ENCODE data around the gene TTC39C. TPM values are rescaled to one million over a fixed set of nuclear protein-coding genes. Genes with fewer than 3 reads are reported as not detected.
"Not testable (repeated sequence)": the region's sequence is repeated elsewhere in the genome, so short reads cannot be mapped to it uniquely, and the experiment has no call there.

The TTC39C gene
- total RNA-seq, 2 donors from 2014 or later = 8.5 to 8.7 TPM

DNA sequence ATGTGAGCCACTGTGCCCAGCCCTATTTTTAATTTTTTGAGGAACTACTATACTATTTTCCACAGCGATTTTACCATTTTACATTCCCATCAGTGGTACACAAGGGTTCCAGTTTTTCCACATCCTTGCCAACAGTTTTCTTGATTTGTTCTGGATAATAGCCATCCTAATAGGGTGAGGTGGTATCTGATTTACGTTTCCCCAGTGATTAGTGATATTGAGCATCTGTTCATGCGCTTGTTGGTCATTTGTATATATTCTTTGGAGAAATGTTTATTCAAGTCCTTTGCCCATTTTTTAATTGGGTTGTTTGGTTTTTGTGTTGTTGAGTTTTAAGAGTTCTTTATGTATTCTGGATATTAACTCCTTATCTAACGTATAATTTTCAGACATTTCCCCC lies 20.8 kb downstream of the TTC39C start:
- intact Hi-C loops (cut with DNase I, micrococcal nuclease) = no loop called here
- ATAC-seq (no peak), DNase-seq (no peak)

DNA sequence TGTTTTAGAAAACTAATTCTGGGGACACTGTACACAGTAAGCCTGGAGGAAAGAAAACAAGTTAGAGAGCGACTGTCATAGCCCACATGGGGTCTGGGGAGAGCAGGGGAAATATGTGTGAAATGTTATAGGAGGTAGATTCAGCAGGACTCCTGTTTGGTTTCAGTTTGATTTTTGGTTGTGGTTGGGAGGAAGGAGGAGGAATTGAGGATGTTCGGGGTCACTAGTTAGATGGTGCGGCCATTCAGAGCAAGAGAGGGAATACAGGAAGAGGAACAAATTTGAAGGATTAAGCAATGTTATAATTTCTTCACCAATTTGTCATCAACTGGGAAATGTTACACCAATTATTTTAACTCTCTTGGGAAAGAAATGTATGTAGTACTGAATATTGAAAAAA lies 25.1 kb downstream of the TTC39C start:
- ATAC-seq (no peak), DNase-seq (no peak)
- intact Hi-C loops (cut with DNase I, micrococcal nuclease) = no loop called here

DNA sequence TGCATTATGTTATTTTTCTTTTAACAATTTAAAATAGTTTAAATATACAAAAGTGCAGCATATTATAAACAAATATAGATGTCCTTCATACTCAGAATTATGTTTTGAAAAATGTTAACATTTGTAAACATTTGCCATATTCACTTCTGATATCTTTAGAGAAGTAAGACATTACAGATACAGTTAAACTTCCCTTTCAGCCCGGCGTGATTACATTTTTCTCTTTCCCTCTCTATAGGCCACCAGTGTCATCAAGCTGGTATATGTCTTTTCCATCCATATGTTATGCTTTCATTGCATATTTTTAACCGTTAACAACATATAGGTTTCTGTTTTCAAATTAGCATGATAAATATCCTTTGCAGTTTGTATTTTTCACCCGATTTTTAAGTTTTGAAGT lies 27.1 kb downstream of the TTC39C start:
- intact Hi-C loops (cut with DNase I, micrococcal nuclease) = no loop called here
- DNase-seq (no peak), ATAC-seq (no peak)

DNA sequence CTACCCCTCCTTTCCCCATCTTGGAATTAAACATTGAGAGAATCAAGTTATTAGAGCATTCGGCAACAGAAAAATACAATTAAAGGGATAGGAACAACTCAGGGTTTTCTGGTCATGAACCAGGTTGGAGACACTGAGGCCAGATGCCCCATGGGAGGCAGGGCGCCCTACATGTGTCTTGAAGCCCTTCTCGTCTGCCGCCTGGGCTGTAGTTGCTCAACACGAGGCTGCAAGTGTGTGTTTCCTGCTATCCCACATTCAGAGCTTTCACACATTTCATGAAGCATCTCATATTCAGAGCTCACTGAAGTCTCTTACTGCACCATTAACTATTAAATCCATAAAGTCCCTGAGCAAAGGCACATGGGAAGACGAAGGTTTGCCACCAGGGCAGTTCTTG lies 28.8 kb downstream of the TTC39C start:
- DNase-seq (no peak), ATAC-seq (no peak)
- intact Hi-C loops (cut with DNase I, micrococcal nuclease) = no loop called here

DNA sequence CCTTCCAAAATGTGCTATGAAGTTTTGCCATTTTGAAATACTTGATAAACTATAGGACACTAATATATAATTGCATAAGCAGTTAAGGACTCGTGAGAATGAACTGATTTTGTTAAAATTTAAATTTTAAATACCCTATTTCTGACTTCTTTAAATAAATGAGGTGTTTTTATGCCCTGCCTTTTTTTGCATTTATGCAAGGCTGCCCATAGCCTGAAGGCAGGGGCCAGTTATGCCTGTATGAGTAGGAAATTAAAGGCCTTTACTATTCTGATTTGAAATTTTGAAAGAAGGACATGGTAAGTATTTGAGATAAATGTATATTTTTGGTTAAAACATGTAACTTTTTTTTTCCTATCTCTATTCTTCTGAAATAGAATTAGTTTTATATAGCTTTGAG lies 33.7 kb downstream of the TTC39C start:
- ATAC-seq (no peak), DNase-seq (no peak)
- intact Hi-C loops (cut with DNase I, micrococcal nuclease) = no loop called here

DNA sequence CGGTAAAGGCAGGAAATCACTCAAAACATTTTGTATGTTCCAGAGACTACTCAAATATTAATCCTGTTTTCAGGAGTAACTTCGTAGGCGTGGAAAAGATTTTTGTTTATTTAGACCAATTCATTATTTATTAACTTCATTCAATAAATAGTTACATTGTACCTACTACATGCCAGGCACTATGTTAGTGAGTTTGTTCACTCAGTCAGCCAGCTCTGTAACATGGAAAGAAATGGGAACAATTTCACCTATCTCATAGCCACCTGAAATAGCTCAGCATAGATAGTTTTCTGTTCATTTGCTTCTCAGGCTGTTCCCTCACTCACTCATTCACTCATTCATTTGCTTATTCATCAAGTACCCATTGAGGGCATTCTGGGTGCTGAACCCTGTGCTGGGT lies 34.6 kb downstream of the TTC39C start:
- intact Hi-C loops (cut with DNase I, micrococcal nuclease) = no loop called here
- no peak for ATAC-seq

DNA sequence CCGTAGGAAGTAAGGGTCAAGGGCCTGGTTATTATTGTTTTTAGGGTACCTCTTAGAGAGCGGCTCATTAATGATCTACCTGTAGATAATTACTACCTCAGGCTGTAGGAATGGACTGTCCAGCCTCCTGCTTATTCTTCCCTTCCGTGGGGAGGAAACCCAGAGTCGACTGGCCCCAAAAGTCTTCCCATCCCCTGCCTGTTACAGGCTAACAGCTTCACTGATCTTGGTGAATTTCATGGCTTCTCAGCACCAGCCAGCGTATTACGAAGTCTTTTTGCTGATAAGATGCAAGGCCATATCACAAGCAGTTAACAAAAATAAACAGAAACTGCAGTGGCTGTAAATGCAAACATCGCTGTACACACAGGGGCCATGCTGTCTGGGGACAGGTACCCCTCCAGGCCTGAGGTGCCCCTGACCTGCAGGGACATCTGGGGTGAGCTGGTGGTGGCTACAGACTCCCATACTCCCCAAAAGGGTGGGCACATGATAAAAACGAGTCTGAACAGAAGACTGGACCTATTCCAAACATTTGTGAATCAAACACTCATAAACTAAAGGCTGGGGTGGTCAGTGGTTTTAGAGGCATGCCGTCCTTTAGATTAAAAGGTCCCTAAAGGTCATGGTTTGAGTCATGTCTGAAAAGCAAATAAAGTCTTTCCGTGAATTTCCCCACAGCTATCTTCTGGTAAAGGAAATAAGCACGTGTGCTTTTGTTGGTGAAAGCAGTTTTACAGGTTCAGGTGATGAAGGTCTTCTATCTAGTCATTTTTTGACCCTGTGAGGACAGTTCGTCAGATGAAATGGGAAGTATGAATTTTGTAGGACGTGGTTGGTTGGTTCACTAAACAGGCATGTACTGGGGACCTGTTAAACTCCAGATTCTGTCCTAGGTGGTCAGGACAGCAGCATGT lies 36.7 kb downstream of the TTC39C start:
- DNase-seq (no peak), ATAC-seq (peak; percentile 41)
- intact Hi-C loops (cut with DNase I, micrococcal nuclease) = no loop called here

More for the DNA sequence above, 34.6 kb downstream of the TTC39C start:
- no peak for DNase-seq

DNA sequence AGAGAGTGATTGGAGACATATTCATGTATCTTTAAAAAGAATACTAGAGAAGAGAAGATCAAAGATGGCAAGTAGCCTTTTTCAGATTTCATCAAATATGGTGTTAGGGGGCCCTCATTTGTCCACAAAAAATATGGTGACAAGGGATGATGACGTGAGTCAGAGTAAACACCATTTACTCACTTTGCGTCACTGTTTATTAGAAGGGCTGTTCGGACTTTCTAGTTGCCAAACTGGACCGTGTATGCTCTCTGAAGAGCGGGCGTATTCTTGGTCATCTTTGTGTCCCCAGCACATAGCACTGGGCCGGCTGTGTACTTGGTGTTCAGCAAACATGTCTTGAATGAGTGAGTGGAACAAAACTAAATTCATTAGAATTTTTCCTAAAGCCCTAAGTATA lies 37.5 kb downstream of the TTC39C start:
- DNase-seq (no peak), ATAC-seq (no peak)
- intact Hi-C loops (cut with DNase I, micrococcal nuclease) = no loop called here

DNA sequence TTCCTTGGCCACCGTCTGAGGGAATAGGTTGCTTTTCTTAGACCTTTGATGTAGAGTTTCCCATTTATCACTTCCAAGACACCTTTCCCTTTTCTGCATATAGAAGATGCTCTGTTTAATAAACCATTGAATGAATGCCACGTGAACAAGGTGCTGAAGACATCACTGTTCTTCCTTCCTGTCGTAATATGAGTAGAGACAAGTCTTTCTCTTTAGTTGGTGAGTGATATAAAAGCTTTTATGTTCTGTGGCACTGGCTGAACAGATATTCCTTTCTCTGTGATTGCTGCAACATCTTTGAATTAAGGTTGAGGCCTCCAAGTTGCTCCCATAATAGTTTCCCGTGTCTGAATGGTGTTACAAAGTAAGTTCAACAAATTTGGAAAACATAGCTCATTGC lies 38.7 kb downstream of the TTC39C start:
- no peak for DNase-seq
- intact Hi-C loops (cut with DNase I, micrococcal nuclease) = no loop called here
- no peak for ATAC-seq

DNA sequence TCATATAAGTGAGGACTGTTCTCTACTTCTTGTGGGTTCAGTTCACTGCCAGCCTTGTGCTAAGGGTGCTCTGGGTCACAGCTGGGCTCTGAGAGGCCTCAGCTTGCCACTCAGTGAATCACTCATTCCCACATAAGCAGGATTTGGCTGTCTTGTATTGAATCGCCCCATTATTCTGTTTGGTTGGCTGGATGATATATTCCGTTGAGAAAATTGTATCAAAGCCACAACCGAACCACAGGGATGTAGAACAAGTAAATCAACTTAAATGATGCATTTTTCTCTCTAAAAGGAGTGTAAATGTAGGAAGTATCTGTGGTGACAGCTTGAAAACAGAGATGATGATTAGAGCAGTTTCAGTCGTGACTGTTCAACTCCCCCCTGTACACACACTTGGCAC lies 39.6 kb downstream of the TTC39C start:
- no peak for ATAC-seq
- no peak for DNase-seq
- intact Hi-C loops (cut with DNase I, micrococcal nuclease) = no loop called here

DNA sequence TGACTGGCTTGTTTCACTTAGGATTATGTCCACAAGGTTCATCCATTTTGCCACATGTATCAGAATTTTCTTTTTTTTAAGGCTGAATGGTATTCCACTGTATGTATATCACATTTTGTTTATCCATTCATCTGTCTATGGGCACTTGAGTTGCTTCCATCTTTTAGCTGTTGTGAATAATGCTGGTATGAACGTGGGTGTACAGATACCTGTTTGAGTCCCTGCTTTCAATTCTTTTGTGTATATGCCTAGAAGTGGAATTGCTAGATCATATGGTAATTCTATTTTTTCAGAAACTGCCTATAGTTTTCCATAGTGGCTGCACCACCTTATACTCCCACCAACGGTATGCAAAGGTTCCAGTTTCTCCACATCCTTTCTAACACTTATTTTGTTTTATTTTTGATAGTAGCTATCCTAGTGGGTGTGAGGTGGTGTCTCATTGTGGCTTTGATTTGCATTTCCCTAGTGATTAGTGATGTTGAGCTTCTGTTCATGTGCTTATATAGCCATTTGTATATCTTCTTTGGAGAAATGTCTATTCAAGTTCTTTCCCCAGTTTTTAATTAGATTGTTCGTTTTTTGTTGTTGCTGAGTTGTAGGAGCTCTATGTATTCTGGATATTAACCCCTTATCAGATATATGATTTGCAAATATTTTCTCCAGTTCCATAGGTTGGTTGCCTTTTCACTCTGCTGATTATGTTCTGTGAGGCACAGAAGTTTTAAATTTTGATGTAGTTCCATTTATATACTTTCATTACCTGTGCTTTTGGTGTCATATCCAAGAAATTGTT lies 40.7 kb downstream of the TTC39C start:
- DNase-seq (no peak), ATAC-seq (no peak)
- intact Hi-C loops (cut with DNase I, micrococcal nuclease) = no loop called here

DNA sequence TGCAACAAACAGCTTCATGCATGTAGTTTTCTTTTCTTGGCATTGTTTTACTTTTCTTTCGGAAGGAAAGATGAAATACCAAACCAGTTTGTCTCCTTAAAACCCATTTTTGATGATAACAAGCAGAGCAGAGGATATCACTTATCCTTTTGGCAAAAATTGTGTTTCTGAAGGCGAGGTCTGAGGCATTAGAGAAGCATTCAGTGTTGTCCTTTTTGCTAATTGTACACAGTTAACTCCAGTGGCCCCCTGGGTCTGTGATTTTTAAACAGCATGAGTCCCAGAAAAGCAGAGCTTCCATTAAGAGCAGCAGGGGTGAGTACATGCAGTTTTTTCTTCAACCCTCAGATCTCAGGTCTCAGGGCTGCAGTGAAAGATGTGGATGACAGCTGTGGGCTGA lies 41.3 kb downstream of the TTC39C start:
- ATAC-seq (no peak), DNase-seq (no peak)
- intact Hi-C loops (cut with DNase I, micrococcal nuclease) = no loop called here

DNA sequence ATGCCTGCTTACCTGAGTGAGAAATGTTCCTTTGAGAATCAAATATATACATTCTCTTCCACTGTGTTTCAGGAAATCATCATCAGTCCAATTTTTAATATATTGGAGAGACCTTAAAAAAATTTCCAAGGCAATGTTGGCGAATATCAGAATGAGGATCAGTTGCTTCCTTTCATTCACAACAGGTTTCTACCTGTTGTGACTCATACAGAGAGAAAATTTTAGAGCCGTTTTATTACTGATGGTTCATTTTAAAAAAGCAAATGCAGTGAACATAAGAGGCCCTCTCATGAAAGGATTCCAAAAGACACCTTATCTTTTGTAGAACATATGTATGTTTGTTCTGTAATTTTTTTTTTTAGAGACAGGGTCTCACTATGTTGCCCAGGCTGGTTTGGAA lies 42.0 kb downstream of the TTC39C start:
- intact Hi-C loops (cut with DNase I, micrococcal nuclease) = no loop called here
- DNase-seq (no peak), ATAC-seq (no peak)

DNA sequence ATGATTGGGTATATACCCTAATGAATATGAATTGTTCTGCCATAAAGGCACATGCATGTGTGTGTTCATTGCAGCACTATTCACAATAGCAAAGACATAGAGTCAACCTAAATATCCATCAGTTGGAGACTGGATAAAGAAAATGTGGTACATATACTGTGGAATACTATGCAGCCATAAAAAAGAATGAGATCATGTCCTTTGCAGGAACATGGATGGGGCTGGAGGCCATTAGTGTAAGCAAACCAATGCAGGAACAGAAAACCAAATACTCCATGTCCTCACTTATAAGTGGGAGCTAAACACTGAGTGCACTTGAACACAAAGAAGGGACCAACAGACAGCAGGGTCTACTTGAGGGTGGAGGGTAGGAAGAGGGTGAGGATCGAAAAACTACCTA lies 43.2 kb downstream of the TTC39C start:
- ATAC-seq = no peak
- intact Hi-C loops (cut with DNase I, micrococcal nuclease) = no loop called here
- no peak for DNase-seq

DNA sequence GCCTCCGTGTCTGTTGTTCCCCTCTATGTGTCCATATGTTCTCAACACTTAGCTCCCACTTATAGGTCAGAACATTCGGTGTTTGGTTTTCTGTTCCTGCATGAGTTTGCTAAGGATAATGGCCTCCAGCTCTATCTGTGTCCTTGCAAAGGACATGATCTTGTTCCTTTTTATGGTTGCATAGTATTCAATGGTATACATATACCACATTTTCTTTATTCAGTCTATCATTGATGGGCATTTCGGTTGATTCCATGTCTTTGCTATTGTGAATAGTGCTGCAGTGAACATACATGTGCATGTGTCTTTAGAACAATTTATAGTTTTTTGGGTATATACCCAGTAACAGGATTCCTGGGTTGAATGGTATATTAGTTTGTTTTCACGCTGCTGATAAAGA lies 44.8 kb downstream of the TTC39C start:
- intact Hi-C loops (cut with DNase I, micrococcal nuclease); DNase-seq; ATAC-seq: not testable (repeated sequence)

DNA sequence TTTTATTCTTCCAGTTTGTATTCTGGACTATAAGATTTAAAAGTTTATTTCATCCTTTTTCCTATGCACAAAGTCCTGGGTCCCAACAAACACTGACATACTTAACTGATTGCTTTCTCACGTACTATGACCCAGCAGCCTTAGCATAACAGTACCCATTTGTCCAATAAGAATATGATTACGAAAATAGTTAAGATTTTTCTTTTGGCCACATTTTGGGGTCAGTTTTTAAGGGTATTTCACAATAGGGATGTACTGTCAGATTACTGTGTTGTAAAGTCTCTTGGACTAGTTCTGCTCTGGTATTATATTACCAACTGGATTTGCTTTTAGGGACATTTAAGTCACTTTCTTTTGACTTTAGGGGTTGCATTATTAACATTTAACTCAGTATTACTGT lies 46.1 kb downstream of the TTC39C start:
- intact Hi-C loops (cut with DNase I, micrococcal nuclease) = no loop called here
- no peak for DNase-seq
- no peak for ATAC-seq

DNA sequence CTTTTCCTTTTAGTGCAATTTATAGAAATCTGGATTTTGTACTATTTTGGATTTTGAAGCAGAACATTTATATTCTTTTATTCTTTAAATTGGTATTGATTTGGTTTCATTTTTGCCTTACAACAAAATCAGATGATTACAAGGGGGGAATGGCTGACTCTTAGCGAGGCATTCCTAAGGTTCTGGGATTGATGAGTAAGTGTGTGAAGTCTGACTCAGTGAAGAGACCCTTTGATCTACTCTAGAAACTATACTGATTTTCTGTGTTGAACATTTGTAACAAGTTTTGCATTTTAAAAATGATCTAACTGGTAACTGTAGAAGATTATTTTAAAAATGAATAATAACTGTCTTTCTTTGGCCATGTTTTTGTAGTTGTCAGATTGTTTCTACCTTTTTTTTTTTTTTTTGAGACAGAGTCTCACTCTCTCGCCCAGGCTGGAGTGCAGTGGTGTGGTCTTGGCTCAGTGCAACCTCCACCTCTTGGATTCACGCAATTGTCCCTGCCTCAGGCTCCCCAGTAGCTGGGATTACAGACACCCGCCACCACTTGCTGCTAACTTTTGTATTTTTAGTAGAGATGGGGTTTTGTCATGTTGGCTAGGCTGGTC lies 48.7 kb downstream of the TTC39C start:
- ATAC-seq = peak; percentile 38
- intact Hi-C loops (cut with DNase I, micrococcal nuclease) = no loop called here
- no peak for DNase-seq

DNA sequence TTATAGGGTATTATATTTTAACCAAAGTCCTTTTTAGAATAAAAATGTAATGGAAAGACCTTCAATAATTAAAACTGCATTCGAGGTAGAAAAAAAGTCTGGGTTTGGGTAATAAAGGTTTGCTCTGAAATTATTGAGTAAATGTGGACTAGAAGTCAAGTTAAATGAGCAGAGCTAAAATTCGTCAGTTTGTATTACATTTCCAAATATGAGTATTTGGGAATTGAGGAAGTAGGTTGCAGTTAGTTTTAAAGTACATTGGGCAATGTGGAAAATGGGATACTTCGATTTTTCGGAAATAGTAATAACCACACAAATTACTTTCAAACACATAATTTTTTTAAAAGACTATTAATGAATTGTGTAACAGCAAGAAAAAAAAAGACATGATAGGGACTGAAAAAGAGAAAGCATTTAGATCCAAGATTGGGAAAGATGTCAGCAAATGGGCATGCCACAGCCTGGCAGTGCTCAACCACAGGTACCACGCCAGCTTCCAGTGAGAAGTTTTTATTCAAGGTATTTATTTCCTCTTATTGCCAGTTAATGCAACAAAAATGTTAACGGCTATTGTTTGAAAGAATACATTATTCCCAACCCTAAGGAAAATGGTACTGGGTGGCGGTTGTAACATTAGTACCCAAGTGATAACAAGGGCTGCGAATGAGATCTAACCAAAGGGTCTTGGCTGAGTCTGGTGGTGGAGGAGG lies 50.0 kb downstream of the TTC39C start:
- DNase-seq (no peak), ATAC-seq (no peak)
- intact Hi-C loops (cut with DNase I, micrococcal nuclease) = no loop called here

DNA sequence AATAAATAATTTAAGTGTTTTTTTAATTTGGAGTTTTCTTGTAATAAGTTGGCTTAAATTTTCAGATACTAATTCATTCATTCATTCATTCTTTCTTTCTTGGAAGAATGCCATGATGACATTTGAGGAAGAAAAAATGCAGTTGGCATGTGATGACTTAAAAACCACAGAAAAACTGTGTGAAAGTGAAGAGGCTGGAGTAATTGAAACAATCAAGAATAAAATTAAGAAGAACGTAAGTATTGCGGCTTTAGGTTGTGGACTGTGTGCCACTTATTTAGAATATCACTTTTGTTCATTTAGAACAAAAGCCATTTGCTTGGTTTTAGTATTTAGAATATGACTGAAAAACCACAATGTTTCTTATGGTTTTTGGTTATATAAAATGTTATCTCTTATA lies 51.4 kb downstream of the TTC39C start:
- no peak for ATAC-seq
- DNase-seq = no peak
- intact Hi-C loops (cut with DNase I, micrococcal nuclease) = no loop called here
